Nephron progenitor cell (in vitro differentiated cells): ENCODE results near the gene PDE8B.

ENCODE experiments used
- DNase-seq: peaks from one replicate; pipeline ENCODE4 v3.0.0; 2021
- H3K27ac Mint-ChIP-seq: 2 replicates; pipeline ENCODE4 v1.8.0; 2021; ENCODE audit warnings: mild to moderate bottlenecking, moderate library complexity, mixed read lengths
- H3K27me3 Mint-ChIP-seq: 2 replicates; pipeline ENCODE4 v1.8.0; 2021; ENCODE audit warnings: mild to moderate bottlenecking, low read depth, mixed read lengths; ENCODE audit not compliant: poor library complexity
- H3K36me3 Mint-ChIP-seq: 2 replicates; pipeline ENCODE4 v1.8.0; 2021; ENCODE audit warnings: low read depth, mixed read lengths
- H3K4me1 Mint-ChIP-seq: 2 replicates; pipeline ENCODE4 v1.8.0; 2021; ENCODE audit warnings: mixed read lengths
- H3K4me3 Mint-ChIP-seq: 2 replicates; pipeline ENCODE4 v1.8.0; 2021; ENCODE audit warnings: mild to moderate bottlenecking, moderate library complexity, mixed read lengths
- H3K9me3 Mint-ChIP-seq: 2 replicates; pipeline ENCODE4 v1.8.0; 2021; ENCODE audit warnings: mild to moderate bottlenecking, moderate library complexity, mixed read lengths
- TF ChIP-seq, protein P1 (sequence below): fragments of 200-600 bp; sonication (generic); IDR thresholded peaks from 2 replicates; pipeline ENCODE4 v1.5.0; 2021; ENCODE audit warnings: antibody characterized with exemption

The PDE8B gene

DNA sequence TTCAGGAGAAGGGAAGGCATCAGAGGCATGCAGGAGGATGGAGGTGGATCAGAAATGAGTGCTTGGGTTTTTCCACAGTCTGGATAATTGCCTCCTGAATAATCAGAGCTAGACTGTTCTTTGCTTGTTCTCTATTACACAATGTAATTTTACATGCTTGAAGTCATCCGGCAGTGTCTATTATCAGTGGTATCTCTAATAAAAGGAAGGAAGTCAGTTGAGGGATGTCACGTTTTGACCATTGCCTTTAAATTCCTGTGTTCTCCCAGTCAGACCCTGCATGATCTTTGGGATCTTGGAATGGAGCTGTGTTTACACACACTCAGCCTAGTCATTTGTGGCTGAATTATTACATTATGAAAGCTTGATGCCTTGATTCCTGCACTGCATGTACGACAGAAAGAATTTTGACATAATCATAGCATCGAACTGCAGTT is 91.0 kb downstream of the PDE8B start:
- Mint-ChIP-seq H3K27me3 (peaks cover under 1% of the 10 kb centered on the region), H3K27ac (no peak overlapping the region), H3K4me1 (peaks cover 6% of the 10 kb centered on the region), H3K9me3 (no peaks in the 10 kb centered on the region), H3K36me3 (no peaks in the 10 kb centered on the region), H3K4me3 (no peak overlapping the region)
- no peak for DNase-seq
- TF ChIP-seq, protein P1, sequence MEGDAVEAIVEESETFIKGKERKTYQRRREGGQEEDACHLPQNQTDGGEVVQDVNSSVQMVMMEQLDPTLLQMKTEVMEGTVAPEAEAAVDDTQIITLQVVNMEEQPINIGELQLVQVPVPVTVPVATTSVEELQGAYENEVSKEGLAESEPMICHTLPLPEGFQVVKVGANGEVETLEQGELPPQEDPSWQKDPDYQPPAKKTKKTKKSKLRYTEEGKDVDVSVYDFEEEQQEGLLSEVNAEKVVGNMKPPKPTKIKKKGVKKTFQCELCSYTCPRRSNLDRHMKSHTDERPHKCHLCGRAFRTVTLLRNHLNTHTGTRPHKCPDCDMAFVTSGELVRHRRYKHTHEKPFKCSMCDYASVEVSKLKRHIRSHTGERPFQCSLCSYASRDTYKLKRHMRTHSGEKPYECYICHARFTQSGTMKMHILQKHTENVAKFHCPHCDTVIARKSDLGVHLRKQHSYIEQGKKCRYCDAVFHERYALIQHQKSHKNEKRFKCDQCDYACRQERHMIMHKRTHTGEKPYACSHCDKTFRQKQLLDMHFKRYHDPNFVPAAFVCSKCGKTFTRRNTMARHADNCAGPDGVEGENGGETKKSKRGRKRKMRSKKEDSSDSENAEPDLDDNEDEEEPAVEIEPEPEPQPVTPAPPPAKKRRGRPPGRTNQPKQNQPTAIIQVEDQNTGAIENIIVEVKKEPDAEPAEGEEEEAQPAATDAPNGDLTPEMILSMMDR, result no peak

DNA sequence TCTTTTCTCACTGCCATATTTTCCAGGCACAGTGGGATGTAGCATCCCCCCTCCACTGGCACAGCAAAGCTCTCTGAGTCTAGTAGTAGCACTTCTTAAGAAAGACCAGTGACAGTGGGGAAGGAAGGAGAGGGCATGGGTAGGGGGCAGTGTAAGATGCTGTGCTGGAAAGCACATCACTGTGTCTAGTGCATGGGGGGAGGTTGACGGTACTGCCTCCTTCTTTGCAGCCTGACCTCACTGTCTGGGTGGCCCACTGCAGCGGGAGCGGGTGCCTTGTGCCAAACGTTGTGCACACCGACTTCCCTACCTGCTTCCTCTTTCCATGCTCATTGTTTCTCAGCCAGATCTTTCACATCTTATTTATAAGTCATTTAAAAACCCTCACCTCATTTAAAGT is 91.8 kb downstream of the PDE8B start:
- H3K4me3 Mint-ChIP-seq, result no peak overlapping the region
- no peaks in the 10 kb centered on the region for H3K36me3 Mint-ChIP-seq
- H3K4me1 Mint-ChIP-seq, result peaks cover 14% of the 10 kb centered on the region
- H3K27ac Mint-ChIP-seq, result no peak overlapping the region
- no peaks in the 10 kb centered on the region for H3K27me3 Mint-ChIP-seq
- TF ChIP-seq, protein P1, result no peak
- no peak for DNase-seq
- no peaks in the 10 kb centered on the region for H3K9me3 Mint-ChIP-seq

DNA sequence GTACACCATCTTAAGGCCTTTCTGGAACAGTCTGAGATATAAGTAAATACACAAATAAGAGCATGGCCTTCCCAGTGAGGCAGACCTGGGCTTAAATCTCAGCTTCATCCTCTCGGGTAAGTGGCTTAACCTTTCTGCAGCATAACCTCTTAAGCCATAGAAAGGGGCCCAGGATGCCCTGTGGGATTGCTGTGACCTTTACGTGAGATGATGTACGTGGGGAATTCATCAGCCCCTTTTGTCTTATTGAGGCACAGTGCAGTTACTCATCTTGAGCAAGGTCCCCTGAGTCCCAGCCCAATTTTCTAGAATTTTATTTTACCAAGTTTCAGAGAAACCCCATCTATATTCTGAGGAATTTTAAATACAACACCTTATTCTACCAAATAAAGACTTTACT is 92.2 kb downstream of the PDE8B start:
- no peaks in the 10 kb centered on the region for H3K9me3 Mint-ChIP-seq
- TF ChIP-seq, protein P1, result no peak
- H3K27me3 Mint-ChIP-seq, result peaks cover under 1% of the 10 kb centered on the region
- H3K36me3 Mint-ChIP-seq, result no peaks in the 10 kb centered on the region
- no peak overlapping the region for H3K27ac Mint-ChIP-seq
- no peak for DNase-seq
- H3K4me1 Mint-ChIP-seq, result peaks cover 16% of the 10 kb centered on the region
- H3K4me3 Mint-ChIP-seq, result no peak overlapping the region

DNA sequence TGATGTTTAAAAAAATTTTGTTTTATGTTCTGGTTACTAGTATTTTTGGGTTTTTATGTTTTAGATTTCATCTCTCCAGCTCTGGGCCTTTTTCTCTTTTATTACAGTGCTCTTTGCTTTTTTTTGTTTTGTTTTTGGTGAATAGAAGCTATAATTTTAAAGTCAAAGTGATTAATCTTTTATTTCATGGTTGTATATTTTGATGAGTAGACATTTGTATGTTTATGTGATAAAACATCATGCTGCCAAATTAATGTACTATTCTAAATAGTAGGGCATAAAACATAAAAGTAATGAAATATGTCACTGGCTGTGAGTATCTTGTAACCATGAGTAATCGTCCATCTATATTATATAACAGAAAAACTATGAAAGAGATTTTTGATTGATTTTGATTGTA is 93.9 kb downstream of the PDE8B start:
- no peak for DNase-seq
- H3K27me3 Mint-ChIP-seq, result peaks cover 3% of the 10 kb centered on the region
- H3K4me3 Mint-ChIP-seq, result no peak overlapping the region
- TF ChIP-seq, protein P1, result no peak
- no peaks in the 10 kb centered on the region for H3K36me3 Mint-ChIP-seq
- peaks cover 26% of the 10 kb centered on the region for H3K4me1 Mint-ChIP-seq
- no peaks in the 10 kb centered on the region for H3K9me3 Mint-ChIP-seq
- H3K27ac Mint-ChIP-seq, result no peak overlapping the region

DNA sequence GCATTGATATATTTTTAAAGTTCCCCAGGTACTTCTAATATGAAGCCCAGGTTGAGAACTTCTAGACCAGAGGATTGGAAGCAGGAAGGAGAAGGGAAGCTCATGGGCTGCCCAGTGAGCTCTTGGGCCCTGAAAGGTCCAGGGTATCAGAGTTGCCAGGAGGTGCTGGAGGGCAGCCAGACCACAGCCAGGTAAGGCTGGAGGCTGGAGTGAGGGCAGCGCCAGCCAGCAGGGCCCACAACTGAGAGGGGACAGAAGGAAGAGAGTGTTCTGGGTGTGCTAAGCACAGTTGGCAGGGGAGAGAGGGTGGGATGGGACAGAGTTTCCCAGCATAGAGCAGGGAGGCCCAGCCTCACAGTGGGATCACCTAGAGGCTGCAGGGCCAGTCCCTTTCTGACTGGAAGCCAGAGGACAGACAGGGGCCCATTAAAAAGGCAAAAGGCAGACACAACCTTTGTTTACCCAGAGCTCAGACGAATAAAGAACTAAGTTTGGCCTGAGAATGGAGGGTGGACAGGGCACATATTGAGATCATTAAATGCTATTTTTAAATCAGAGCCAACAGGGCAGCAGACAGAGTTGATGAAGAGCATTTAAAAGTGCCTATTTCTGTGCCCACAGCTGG is 94.9 kb downstream of the PDE8B start:
- H3K4me3 Mint-ChIP-seq, result no peak overlapping the region
- H3K27ac Mint-ChIP-seq, result no peak overlapping the region
- no peak for DNase-seq
- H3K4me1 Mint-ChIP-seq, result peaks cover 26% of the 10 kb centered on the region
- TF ChIP-seq, protein P1, result no peak
- H3K36me3 Mint-ChIP-seq, result no peaks in the 10 kb centered on the region
- H3K9me3 Mint-ChIP-seq, result no peaks in the 10 kb centered on the region
- peaks cover 3% of the 10 kb centered on the region for H3K27me3 Mint-ChIP-seq

DNA sequence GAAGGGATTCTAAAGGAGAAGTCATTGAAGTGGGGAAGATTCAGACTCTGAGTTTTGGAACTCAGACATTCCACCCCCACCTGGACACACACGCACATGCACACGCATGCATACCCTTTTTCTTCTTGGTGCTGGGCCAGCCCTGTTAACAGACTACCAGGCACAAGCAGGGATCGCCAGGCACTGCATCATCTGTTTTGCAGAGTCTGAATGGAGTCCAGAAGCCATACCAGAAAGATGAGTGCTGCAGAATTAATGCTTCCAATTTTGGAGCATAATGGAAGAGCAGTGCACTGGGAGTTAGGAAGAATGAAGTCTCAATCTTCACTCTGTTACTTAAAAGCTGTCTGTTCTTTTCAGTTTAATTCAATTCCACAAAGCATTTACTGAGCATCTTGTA is 95.5 kb downstream of the PDE8B start:
- TF ChIP-seq, protein P1, result no peak
- H3K9me3 Mint-ChIP-seq, result no peaks in the 10 kb centered on the region

More for the DNA sequence above, 95.5 kb downstream of the PDE8B start:
- Mint-ChIP-seq H3K36me3 (no peaks in the 10 kb centered on the region), H3K4me3 (no peak overlapping the region), H3K27me3 (peaks cover 3% of the 10 kb centered on the region), H3K27ac (no peak overlapping the region), H3K4me1 (peaks cover 26% of the 10 kb centered on the region)
- no peak for DNase-seq
